CD4-positive, alpha-beta T cell (primary cell): ENCODE results near the gene STK24. TPM values are rescaled to one million over a fixed set of nuclear protein-coding genes. Genes with fewer than 3 reads are reported as not detected.

Source experiments
- ATAC-seq: fragments of 200-7000 bp; cut with Tn5 transposase; one replicate; pipeline ENCODE4 v1.10.0; 2022; ENCODE audit warnings: mild to moderate bottlenecking; ENCODE audit not compliant: poor library complexity
- CTCF ChIA-PET: fragments of 350-600 bp; sonication (Branson Sonifier 250); formaldehyde crosslinking; loops from one replicate; lab custom pipeline; 2021; ENCODE audit warnings: antibody characterized with exemption, inconsistent platforms; lab: Charles Lee
- POLR2A ChIA-PET: fragments of 350-600 bp; sonication (Branson Sonifier 250); formaldehyde crosslinking; loops from one replicate; lab custom pipeline; 2021; ENCODE audit warnings: antibody characterized with exemption, inconsistent platforms; lab: Charles Lee
- DNase-seq, 14 experiments: peaks; one replicate each; pipeline ENCODE4 v3.0.0-alpha.2; 2013 to 2020; ENCODE audit warnings: mixed read lengths in 2 of 14
- H3K27ac ChIP-seq, 2 donors: one replicate each; pipeline versions ENCODE4 v1.5.1 to v1.7.0; 2013; ENCODE audit warnings: low read length in 2 of 2, low read depth in 1 of 2, mild to moderate bottlenecking in 1 of 2
- H3K27me3 ChIP-seq, 2 experiments: 1 replicate in 1 of 2; 2 replicates in 1 of 2; pipeline versions ENCODE4 v1.6.1 to v1.7.0; 2013; ENCODE audit warnings: low read length in 2 of 2, control low read depth in 1 of 2, mild to moderate bottlenecking in 1 of 2, moderate library complexity in 1 of 2; ENCODE audit not compliant: insufficient read depth in 2 of 2, control insufficient read depth in 1 of 2
- H3K36me3 ChIP-seq: one replicate; pipeline ENCODE4 v1.6.1; 2013; ENCODE audit warnings: low read length, control low read depth; ENCODE audit not compliant: insufficient read depth
- H3K4me1 ChIP-seq: one replicate; pipeline ENCODE4 v1.6.1; 2013; ENCODE audit warnings: low read length, control low read depth; ENCODE audit not compliant: insufficient read depth
- H3K4me3 ChIP-seq: one replicate; pipeline ENCODE4 v1.5.1; 2013; ENCODE audit warnings: mild to moderate bottlenecking, low read length, moderate library complexity
- H3K9me3 ChIP-seq, 2 experiments: 1 replicate in 1 of 2; 2 replicates in 1 of 2; pipeline versions ENCODE4 v1.6.1 to v1.7.0; 2013; ENCODE audit warnings: low read length in 2 of 2, mild to moderate bottlenecking in 2 of 2, control low read depth in 1 of 2, moderate library complexity in 1 of 2; ENCODE audit not compliant: control insufficient read depth in 1 of 2, insufficient read depth in 1 of 2
- H3K27ac Mint-ChIP-seq: one replicate; pipeline ENCODE4 v1.8.0; 2020; ENCODE audit warnings: mixed read lengths
- H3K27me3 Mint-ChIP-seq: one replicate; pipeline ENCODE4 v1.8.0; 2021; ENCODE audit warnings: mixed read lengths
- H3K36me3 Mint-ChIP-seq: one replicate; pipeline ENCODE4 v1.8.0; 2021; ENCODE audit warnings: low read depth, mixed read lengths
- H3K4me1 Mint-ChIP-seq: one replicate; pipeline ENCODE4 v1.8.0; 2021; ENCODE audit warnings: low read depth, mixed read lengths
- H3K4me3 Mint-ChIP-seq: one replicate; pipeline ENCODE4 v1.8.0; 2020; ENCODE audit warnings: mild to moderate bottlenecking, mixed read lengths
- H3K9me3 Mint-ChIP-seq: one replicate; pipeline ENCODE4 v1.8.0; 2020; ENCODE audit warnings: mixed read lengths
- CTCF ChIP-seq: fragments of 200-600 bp; IDR thresholded peaks from one replicate; pipeline ENCODE4 v1.8.0; 2022; ENCODE audit warnings: antibody characterized with exemption, mild to moderate bottlenecking
- intact Hi-C, 2 experiments: fragments of 100-400 bp; cut with DNase I in 1 of 2; cut with micrococcal nuclease in 1 of 2; formaldehyde crosslinking; loops; one replicate each; pipeline versions ENCODE4 v1.15.1 to v1.9.0; 2023 to 2025; cut with DNase I, micrococcal nuclease
- total RNA-seq, 174 experiments: library from RNA in 2 of 174; stranded (reverse) in 2 of 174; gene quantifications; one replicate each; pipeline ENCODE4 v1.2.3 and lab custom pipeline; 2021 to 2026

Gene STK24
- total RNA-seq, 2 experiments from 2014 or later: 82.3 to 85.2 TPM

- Mint-ChIP-seq H3K9me3 (no peaks in the 10 kb centered on the region), H3K36me3 (no peaks in the 10 kb centered on the region), H3K27ac (no peak overlapping the region), H3K27me3 (no peaks in the 10 kb centered on the region), H3K4me3 (no peak overlapping the region), H3K4me1 (no peaks in the 10 kb centered on the region)
- H3K27me3 ChIP-seq: no peaks in the 10 kb centered on the region
- DNase-seq (no peak), ATAC-seq (no peak)
- intact Hi-C loops: loop anchor here in 1 of 2 experiments (10.0 kb wide), 1 partner anchor 1361 kb away; the partner anchor contains the start of gene MBNL2
- no peaks in the 10 kb centered on the region for H3K36me3 ChIP-seq
- H3K4me1 ChIP-seq: no peaks in the 10 kb centered on the region
- no peak for TF ChIP-seq CTCF
- POLR2A ChIA-PET: interaction anchor here (1.2 kb wide), 1 partner anchor 10 kb away, joined by 3 read pairs; no protein-coding TSS in a partner anchor
- H3K27ac ChIP-seq: no peak overlapping the region
- CTCF ChIA-PET: interaction anchor here (1.0 kb wide), 1 partner anchor 67 kb away, joined by 3 read pairs; no protein-coding TSS in a partner anchor
- no peak overlapping the region for H3K4me3 ChIP-seq
- no peaks in the 10 kb centered on the region for H3K9me3 ChIP-seq
Measured at GRCh38 chr13:98585946-98586345, 9.0 kb upstream of the STK24 start.

GRCh38 chr13:98585398-98585754 lies 8.5 kb upstream of the STK24 start:
- CTCF ChIA-PET: no interaction called here
- POLR2A ChIA-PET: interaction anchor here (1.2 kb wide), 1 partner anchor 9 kb away, joined by 3 read pairs; no protein-coding TSS in a partner anchor
- Mint-ChIP-seq H3K27ac (no peak overlapping the region), H3K4me1 (no peaks in the 10 kb centered on the region), H3K27me3 (no peaks in the 10 kb centered on the region), H3K36me3 (no peaks in the 10 kb centered on the region), H3K9me3 (no peaks in the 10 kb centered on the region), H3K4me3 (no peak overlapping the region)
- TF ChIP-seq CTCF: no peak
- no peaks in the 10 kb centered on the region for H3K4me1 ChIP-seq
- H3K36me3 ChIP-seq: no peaks in the 10 kb centered on the region
- no peaks in the 10 kb centered on the region for H3K27me3 ChIP-seq
- ATAC-seq (no peak), DNase-seq (no peak)
- no peak overlapping the region for H3K27ac ChIP-seq
- no peak overlapping the region for H3K4me3 ChIP-seq
- intact Hi-C loops: loop anchor here in 1 of 2 experiments (10.0 kb wide), 1 partner anchor 1361 kb away; the partner anchor contains the start of gene MBNL2
- H3K9me3 ChIP-seq: no peaks in the 10 kb centered on the region

- H3K4me3 Mint-ChIP-seq: no peak overlapping the region
- CTCF ChIA-PET: no interaction called here
- ATAC-seq: no peak
Measured at GRCh38 chr13:98584668-98585397, 7.9 kb upstream of the STK24 start.

More at GRCh38 chr13:98584668-98585397, 7.9 kb upstream of the STK24 start:
- TF ChIP-seq CTCF: no peak
- POLR2A ChIA-PET: no interaction called here
- Histone ChIP-seq H3K9me3 (no peaks in the 10 kb centered on the region), H3K4me3 (no peak overlapping the region), H3K27me3 (no peaks in the 10 kb centered on the region), H3K36me3 (no peaks in the 10 kb centered on the region), H3K27ac (no peak overlapping the region), H3K4me1 (no peaks in the 10 kb centered on the region)
- Mint-ChIP-seq H3K36me3 (no peaks in the 10 kb centered on the region), H3K27ac (no peak overlapping the region), H3K4me1 (no peaks in the 10 kb centered on the region), H3K27me3 (no peaks in the 10 kb centered on the region), H3K9me3 (no peaks in the 10 kb centered on the region)
- intact Hi-C loops: loop anchor here in 1 of 2 experiments (10.0 kb wide), 1 partner anchor 1360 kb away; the partner anchor contains the start of gene MBNL2
- no peak for DNase-seq
